GM23338 (cell line): Measurements from ENCODE around the gene ULBP1.

Experiments used
- CREB1 ChIP-seq: fragments of 250-450 bp; sonication (Bioruptor Pico); IDR thresholded peaks from 2 replicates; pipeline ENCODE4 v1.5.0; 2020; ENCODE audit warnings: low read depth, mild to moderate bottlenecking, moderate library complexity
- EZH2 ChIP-seq: fragments of 200-600 bp; sonication (generic); IDR thresholded peaks from one replicate; pipeline ENCODE4 v1.8.0; 2017; ENCODE audit warnings: antibody characterized with exemption, mild to moderate bottlenecking, low read depth; ENCODE audit not compliant: unreplicated experiment
- EZH2phosphoT487 ChIP-seq: fragments of 200-600 bp; sonication (generic); IDR thresholded peaks from one replicate; pipeline ENCODE4 v1.8.1; 2018; ENCODE audit warnings: antibody characterized with exemption; ENCODE audit not compliant: unreplicated experiment
- JUNB ChIP-seq: IDR thresholded peaks from one replicate; pipeline ENCODE4 v1.6.1; 2016; ENCODE audit warnings: antibody characterized with exemption; ENCODE audit not compliant: unreplicated experiment
- NANOG ChIP-seq: IDR thresholded peaks from 2 replicates; pipeline ENCODE4 v1.6.1; 2016; ENCODE audit warnings: antibody characterized with exemption, borderline replicate concordance
- POLR2AphosphoS5 ChIP-seq: IDR thresholded peaks from 2 replicates; pipeline ENCODE4 v1.6.1; 2016; ENCODE audit warnings: antibody characterized with exemption, low read depth
- ZNF114 ChIP-seq: fragments of 250-450 bp; sonication (Bioruptor Pico); IDR thresholded peaks from 2 replicates; pipeline ENCODE4 v1.5.0; 2020; ENCODE audit warnings: mild to moderate bottlenecking, moderate library complexity
- ZNF331 ChIP-seq: fragments of 250-450 bp; sonication (Bioruptor Pico); IDR thresholded peaks from 2 replicates; pipeline ENCODE4 v1.5.0; 2020; ENCODE audit warnings: low read depth, mild to moderate bottlenecking, moderate library complexity
- TF ChIP-seq, protein P1 (sequence below), 2 experiments: fragments of 200-600 bp in 1 of 2; sonication (generic) in 1 of 2; conservative IDR thresholded peaks; 2 replicates each; pipeline versions ENCODE4 v1.5.1 to v1.6.1; 2016 to 2017; ENCODE audit warnings: antibody characterized with exemption in 2 of 2, low read depth in 2 of 2, mild to moderate bottlenecking in 2 of 2, moderate library complexity in 1 of 2
- TF ChIP-seq, protein P2 (sequence below): IDR thresholded peaks from one replicate; pipeline ENCODE4 v1.6.1; 2018; ENCODE audit warnings: antibody characterized with exemption; ENCODE audit not compliant: unreplicated experiment
- TF ChIP-seq, protein P3 (sequence below): IDR thresholded peaks from 2 replicates; pipeline ENCODE4 v1.6.1; 2016; ENCODE audit warnings: antibody characterized with exemption

DNA sequence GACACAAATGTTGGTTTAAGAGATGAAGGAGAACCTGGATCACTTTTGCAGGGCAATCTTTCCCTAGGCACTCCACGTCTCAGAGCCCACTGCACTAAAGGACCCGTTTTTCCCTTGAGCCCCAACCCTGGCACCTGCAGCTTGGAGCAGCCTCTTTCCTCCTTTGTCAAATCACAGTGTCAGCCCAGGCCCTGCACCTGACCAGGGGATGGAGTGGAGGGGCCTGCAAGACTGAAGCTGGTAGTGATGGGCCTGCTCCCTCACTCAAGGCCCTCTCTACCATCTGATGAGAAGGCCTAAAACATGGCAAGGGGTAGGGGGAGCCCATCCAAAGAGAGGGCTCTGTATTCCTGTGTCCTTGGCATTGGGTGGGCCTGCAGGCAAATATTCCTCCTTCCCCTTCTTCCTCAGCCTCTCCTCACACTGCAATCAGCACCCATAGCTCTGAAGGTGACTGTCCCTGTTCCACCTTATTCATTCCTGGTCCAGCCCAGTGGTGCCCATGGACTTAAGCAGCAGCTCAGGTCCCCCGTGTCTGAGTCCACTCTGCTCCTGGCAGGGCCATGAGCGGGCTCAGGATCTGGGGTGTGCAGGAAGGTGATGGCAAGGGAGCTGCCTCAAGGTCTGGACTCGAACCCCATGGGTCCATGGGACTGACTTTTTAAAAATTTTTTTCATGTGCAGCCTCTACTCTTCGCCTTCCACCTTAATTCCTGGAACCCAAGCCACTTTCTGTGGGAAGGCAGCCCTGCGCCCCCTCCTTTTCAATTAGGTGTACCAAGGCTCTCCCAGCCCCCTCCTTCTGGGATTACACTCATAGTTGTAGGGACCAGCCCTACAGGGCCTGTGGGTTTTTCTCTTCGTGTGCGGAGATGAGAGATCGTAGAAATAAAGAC lies 47.5 kb upstream of the ULBP1 start:
- TF ChIP-seq JUNB (no peak), EZH2phosphoT487 (no peak), CREB1 (CRISPR knock-in tag) (no peak), ZNF114 (CRISPR knock-in tag) (no peak), POLR2AphosphoS5 (no peak), ZNF331 (CRISPR knock-in tag) (no peak), EZH2 (no peak), NANOG (no peak)
- TF ChIP-seq, protein P1, sequence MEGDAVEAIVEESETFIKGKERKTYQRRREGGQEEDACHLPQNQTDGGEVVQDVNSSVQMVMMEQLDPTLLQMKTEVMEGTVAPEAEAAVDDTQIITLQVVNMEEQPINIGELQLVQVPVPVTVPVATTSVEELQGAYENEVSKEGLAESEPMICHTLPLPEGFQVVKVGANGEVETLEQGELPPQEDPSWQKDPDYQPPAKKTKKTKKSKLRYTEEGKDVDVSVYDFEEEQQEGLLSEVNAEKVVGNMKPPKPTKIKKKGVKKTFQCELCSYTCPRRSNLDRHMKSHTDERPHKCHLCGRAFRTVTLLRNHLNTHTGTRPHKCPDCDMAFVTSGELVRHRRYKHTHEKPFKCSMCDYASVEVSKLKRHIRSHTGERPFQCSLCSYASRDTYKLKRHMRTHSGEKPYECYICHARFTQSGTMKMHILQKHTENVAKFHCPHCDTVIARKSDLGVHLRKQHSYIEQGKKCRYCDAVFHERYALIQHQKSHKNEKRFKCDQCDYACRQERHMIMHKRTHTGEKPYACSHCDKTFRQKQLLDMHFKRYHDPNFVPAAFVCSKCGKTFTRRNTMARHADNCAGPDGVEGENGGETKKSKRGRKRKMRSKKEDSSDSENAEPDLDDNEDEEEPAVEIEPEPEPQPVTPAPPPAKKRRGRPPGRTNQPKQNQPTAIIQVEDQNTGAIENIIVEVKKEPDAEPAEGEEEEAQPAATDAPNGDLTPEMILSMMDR (conservative IDR thresholded peaks at IDR 0.05; ENCODE audit: low read depth in 2 of 2), result no peak
- TF ChIP-seq, protein P2, sequence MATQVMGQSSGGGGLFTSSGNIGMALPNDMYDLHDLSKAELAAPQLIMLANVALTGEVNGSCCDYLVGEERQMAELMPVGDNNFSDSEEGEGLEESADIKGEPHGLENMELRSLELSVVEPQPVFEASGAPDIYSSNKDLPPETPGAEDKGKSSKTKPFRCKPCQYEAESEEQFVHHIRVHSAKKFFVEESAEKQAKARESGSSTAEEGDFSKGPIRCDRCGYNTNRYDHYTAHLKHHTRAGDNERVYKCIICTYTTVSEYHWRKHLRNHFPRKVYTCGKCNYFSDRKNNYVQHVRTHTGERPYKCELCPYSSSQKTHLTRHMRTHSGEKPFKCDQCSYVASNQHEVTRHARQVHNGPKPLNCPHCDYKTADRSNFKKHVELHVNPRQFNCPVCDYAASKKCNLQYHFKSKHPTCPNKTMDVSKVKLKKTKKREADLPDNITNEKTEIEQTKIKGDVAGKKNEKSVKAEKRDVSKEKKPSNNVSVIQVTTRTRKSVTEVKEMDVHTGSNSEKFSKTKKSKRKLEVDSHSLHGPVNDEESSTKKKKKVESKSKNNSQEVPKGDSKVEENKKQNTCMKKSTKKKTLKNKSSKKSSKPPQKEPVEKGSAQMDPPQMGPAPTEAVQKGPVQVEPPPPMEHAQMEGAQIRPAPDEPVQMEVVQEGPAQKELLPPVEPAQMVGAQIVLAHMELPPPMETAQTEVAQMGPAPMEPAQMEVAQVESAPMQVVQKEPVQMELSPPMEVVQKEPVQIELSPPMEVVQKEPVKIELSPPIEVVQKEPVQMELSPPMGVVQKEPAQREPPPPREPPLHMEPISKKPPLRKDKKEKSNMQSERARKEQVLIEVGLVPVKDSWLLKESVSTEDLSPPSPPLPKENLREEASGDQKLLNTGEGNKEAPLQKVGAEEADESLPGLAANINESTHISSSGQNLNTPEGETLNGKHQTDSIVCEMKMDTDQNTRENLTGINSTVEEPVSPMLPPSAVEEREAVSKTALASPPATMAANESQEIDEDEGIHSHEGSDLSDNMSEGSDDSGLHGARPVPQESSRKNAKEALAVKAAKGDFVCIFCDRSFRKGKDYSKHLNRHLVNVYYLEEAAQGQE, result no peak
- TF ChIP-seq, protein P3, sequence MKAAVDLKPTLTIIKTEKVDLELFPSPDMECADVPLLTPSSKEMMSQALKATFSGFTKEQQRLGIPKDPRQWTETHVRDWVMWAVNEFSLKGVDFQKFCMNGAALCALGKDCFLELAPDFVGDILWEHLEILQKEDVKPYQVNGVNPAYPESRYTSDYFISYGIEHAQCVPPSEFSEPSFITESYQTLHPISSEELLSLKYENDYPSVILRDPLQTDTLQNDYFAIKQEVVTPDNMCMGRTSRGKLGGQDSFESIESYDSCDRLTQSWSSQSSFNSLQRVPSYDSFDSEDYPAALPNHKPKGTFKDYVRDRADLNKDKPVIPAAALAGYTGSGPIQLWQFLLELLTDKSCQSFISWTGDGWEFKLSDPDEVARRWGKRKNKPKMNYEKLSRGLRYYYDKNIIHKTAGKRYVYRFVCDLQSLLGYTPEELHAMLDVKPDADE, result no peak
